Retinal pigment epithelial cell (primary cell): ENCODE measurements around the gene GNGT1.
"Not testable (repeated sequence)": the region's sequence is repeated elsewhere in the genome, so short reads cannot be mapped to it uniquely, and the experiment has no call there.

Experiments
- DNase-seq: peaks from one replicate; pipeline ENCODE4 v3.0.0-alpha.2; 2010; ENCODE audit warnings: low read depth
- H3K4me3 ChIP-seq: 2 replicates; pipeline ENCODE4 v1.5.1; 2011; ENCODE audit warnings: mild to moderate bottlenecking, low read length, control low read depth, moderate library complexity
- CTCF ChIP-seq: conservative IDR thresholded peaks from 2 replicates; pipeline ENCODE4 v1.5.1; 2011; ENCODE audit warnings: low read depth, low read length, control low read depth, inconsistent platforms

GNGT1 gene

GRCh38 chr7:93902777-93903423 is 3.5 kb upstream of the GNGT1 start:
- TF ChIP-seq CTCF, result peak; percentile 87
- DNase-seq, result no peak
- H3K4me3 ChIP-seq, result no peak overlapping the region

GRCh38 chr7:93910076-93910994 is 4.0 kb downstream of the GNGT1 start:
- DNase-seq, result no peak
- no peak overlapping the region for H3K4me3 ChIP-seq

GRCh38 chr7:93911242-93911641 is 4.9 kb downstream of the GNGT1 start:
- H3K4me3 ChIP-seq, result not testable (repeated sequence)

More at GRCh38 chr7:93910076-93910994, 4.0 kb downstream of the GNGT1 start:
- no peak for TF ChIP-seq CTCF

GRCh38 chr7:93911661-93912060 is 5.3 kb downstream of the GNGT1 start:
- not testable (repeated sequence) for DNase-seq

More at GRCh38 chr7:93911242-93911641, 4.9 kb downstream of the GNGT1 start:
- DNase-seq, result not testable (repeated sequence)

GRCh38 chr7:93913197-93913596 is 6.8 kb downstream of the GNGT1 start:
- H3K4me3 ChIP-seq, result no peak overlapping the region

More at GRCh38 chr7:93911661-93912060, 5.3 kb downstream of the GNGT1 start:
- not testable (repeated sequence) for H3K4me3 ChIP-seq

GRCh38 chr7:93914581-93915066 is 8.3 kb downstream of the GNGT1 start:
- no peak for DNase-seq

More at GRCh38 chr7:93913197-93913596, 6.8 kb downstream of the GNGT1 start:
- TF ChIP-seq CTCF, result no peak
- DNase-seq, result no peak

GRCh38 chr7:93915206-93915842 is 9.0 kb downstream of the GNGT1 start:
- DNase-seq, H3K4me3 ChIP-seq: not testable (repeated sequence)

More at GRCh38 chr7:93914581-93915066, 8.3 kb downstream of the GNGT1 start:
- TF ChIP-seq CTCF, result no peak
- H3K4me3 ChIP-seq, result no peak overlapping the region

- not testable (repeated sequence) for H3K4me3 ChIP-seq
Observed at GRCh38 chr7:93915888-93916287, 9.5 kb downstream of the GNGT1 start.

GRCh38 chr7:93916315-93916714 is 9.9 kb downstream of the GNGT1 start:
- not testable (repeated sequence) for DNase-seq, H3K4me3 ChIP-seq

More at GRCh38 chr7:93915888-93916287, 9.5 kb downstream of the GNGT1 start:
- not testable (repeated sequence) for DNase-seq
